Thyroid gland (tissue), 4 donors: ENCODE results near the gene FRA10AC1. TPM values are rescaled to one million over a fixed set of nuclear protein-coding genes. Genes with fewer than 3 reads are reported as not detected.

Experiments used
- DNase-seq, 2 donors: peaks; one replicate each; pipeline ENCODE4 v3.0.0-alpha.2; 2019
- H3K27ac ChIP-seq, 3 donors: fragments of 200-600 bp; sonication (generic); 1 replicate in 2 of 3; 2 replicates in 1 of 3; pipeline ENCODE4 v1.5.1; 2016 to 2019; ENCODE audit warnings: mild to moderate bottlenecking in 1 of 3, moderate library complexity in 1 of 3
- H3K27me3 ChIP-seq: fragments of 200-600 bp; sonication (generic); one replicate; pipeline ENCODE4 v1.5.1; 2019
- H3K36me3 ChIP-seq, 2 donors: fragments of 200-600 bp; sonication (generic); one replicate each; pipeline ENCODE4 v1.5.1; 2016 to 2019
- H3K4me1 ChIP-seq, 2 donors: fragments of 200-600 bp; sonication (generic); one replicate each; pipeline ENCODE4 v1.5.1; 2017 to 2019
- H3K4me3 ChIP-seq, 3 donors: fragments of 200-600 bp; sonication (generic); replicated peaks in 1 of 3; 1 replicate in 2 of 3; 2 replicates in 1 of 3; pipeline ENCODE4 v1.5.1; 2016; ENCODE audit warnings: mild to moderate bottlenecking in 1 of 3
- H3K9me3 ChIP-seq: fragments of 200-600 bp; sonication (generic); one replicate; pipeline ENCODE4 v1.5.1; 2017
- CTCF ChIP-seq, 6 experiments: fragments of 200-600 bp in 3 of 6; fragments of 450-650 bp in 3 of 6; sonication (generic) in 3 of 6; IDR thresholded peaks; one replicate each; pipeline ENCODE4 v1.5.1; 2016 to 2019; ENCODE audit warnings: antibody characterized with exemption in 6 of 6, mild to moderate bottlenecking in 2 of 6, inconsistent platforms in 1 of 6, moderate library complexity in 1 of 6
- POLR2A ChIP-seq, 2 donors: fragments of 450-650 bp; IDR thresholded peaks; one replicate each; pipeline ENCODE4 v1.6.1; 2017; ENCODE audit warnings: antibody characterized with exemption in 2 of 2, mild to moderate bottlenecking in 2 of 2, moderate library complexity in 1 of 2
- WGBS, 2 donors: methylation state at CpG; one replicate each; pipeline ENCODE4 v1.1.5; 2017; 5-methylcytosine and 5-hydroxymethylcytosine counted together
- intact Hi-C: fragments of 100-400 bp; cut with DNase I; formaldehyde crosslinking; loops from one replicate; pipeline ENCODE4 v1.15.1; 2023
- total RNA-seq, 4 donors: library from RNA; depleted of rRNA; stranded (reverse); fragments of >200 nt; gene quantifications; one replicate each; pipeline ENCODE4 v1.2.3, GENCODE V29; 2016

FRA10AC1 gene
- total RNA-seq, 4 donors from 2014 or later = 18.6 to 293 (median 27.8) TPM

DNA sequence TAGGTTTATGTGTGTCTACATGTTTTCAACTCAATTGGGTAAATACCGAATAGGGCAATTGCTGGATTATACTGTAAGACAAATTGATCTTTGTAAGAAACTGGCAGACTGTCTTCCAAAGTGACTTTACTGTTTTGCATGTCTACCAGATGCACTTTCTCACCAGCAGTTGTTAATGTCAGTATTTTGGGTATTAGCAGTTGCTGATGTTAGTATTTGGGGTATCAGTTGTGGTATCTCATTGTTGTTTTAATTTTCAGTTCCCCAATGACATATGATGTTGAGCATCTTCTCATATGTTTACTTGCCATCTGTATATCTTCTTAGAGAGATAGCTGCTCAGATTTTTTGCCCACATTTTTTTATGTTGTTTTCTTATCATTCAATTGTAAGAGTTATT, 79.5 kb downstream of the FRA10AC1 start:
- no peaks in the 10 kb centered on the region for H3K36me3 ChIP-seq
- no peaks in the 10 kb centered on the region for H3K9me3 ChIP-seq
- no peak overlapping the region for H3K4me3 ChIP-seq
- H3K27ac ChIP-seq = no peak overlapping the region
- no peak for TF ChIP-seq CTCF (IDR thresholded peaks at IDR 0.05)
- TF ChIP-seq POLR2A (IDR thresholded peaks at IDR 0.05) = no peak
- no peaks in the 10 kb centered on the region for H3K27me3 ChIP-seq
- 97 to 100% methylated on average over 1 of the region's 1 CpG for WGBS, 2 donors
- no peaks in the 10 kb centered on the region for H3K4me1 ChIP-seq
- intact Hi-C loops = no loop called here
- DNase-seq = no peak

DNA sequence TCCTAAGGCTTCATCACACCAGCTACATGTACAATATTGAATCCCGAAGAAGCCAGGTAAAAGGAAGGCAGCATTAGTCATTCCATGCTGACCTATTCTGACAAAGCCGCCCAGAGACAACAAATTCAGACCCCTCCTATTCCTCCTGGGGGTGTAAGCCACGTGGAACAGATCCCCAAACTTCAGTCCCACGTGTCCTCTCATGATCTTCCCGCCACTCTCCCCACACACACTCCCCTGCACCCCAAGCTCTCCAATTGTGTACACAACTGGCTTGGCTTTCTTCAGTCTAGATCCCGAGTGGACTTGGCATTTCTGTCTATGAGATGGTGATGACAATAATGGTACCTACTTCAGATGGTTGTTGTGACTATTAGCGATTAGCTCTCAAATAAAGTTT, 81.5 kb downstream of the FRA10AC1 start:
- no peaks in the 10 kb centered on the region for H3K9me3 ChIP-seq
- no peaks in the 10 kb centered on the region for H3K4me1 ChIP-seq
- no peak for DNase-seq
- H3K27ac ChIP-seq = no peak overlapping the region
- H3K36me3 ChIP-seq = no peaks in the 10 kb centered on the region
- H3K4me3 ChIP-seq = no peak overlapping the region
- 74 to 77% methylated on average over 7 of the region's 7 CpGs for WGBS, 2 donors
- no peaks in the 10 kb centered on the region for H3K27me3 ChIP-seq
- intact Hi-C loops = no loop called here
- TF ChIP-seq CTCF (IDR thresholded peaks at IDR 0.05) (no peak), POLR2A (IDR thresholded peaks at IDR 0.05) (no peak)

Other genes with a start within 250 kb of the FRA10AC1 start
- gene MYOF, start 220.3 kb downstream of the FRA10AC1 start, total RNA-seq = 100 to 1,000 TPM in 2 of 4 donors, 10 to 100 TPM in 2; 72.3 to 210 (median 118) TPM
- gene CEP55, start 206.0 kb downstream of the FRA10AC1 start, total RNA-seq = 1 to 10 TPM in 2 of 4 donors, under 1 TPM in 1, not detected in 1; 0.11 to 2.1 (median 1.0) TPM
- under 1 TPM in 3 of 4 donors, not detected in 1; 0.15 to 0.78 (median 0.40) TPM for gene FFAR4, start 135.9 kb downstream of the FRA10AC1 start, total RNA-seq
- 1 to 10 TPM; 1.9 to 5.5 (median 5.3) TPM for gene RBP4, start 101.4 kb downstream of the FRA10AC1 start, total RNA-seq
- gene PDE6C, start 90.1 kb downstream of the FRA10AC1 start, total RNA-seq = not detected
- gene LGI1, start 55.3 kb upstream of the FRA10AC1 start, total RNA-seq = not detected
- 10 to 100 TPM in 1 of 4 donors, 1 to 10 TPM in 3; 7.3 to 12.8 (median 8.1) TPM for gene SLC35G1, start 191.4 kb upstream of the FRA10AC1 start, total RNA-seq